HG02981 (cell line): ENCODE data around the gene SIGLEC10.

ENCODE experiments used
- ATAC-seq: cut with Tn5 transposase; IDR thresholded peaks from one replicate; pipeline ENCODE4 v1.9.1; 2021; ENCODE audit warnings: mild to moderate bottlenecking, moderate library complexity; ENCODE audit not compliant: unreplicated experiment

The SIGLEC10 gene

DNA sequence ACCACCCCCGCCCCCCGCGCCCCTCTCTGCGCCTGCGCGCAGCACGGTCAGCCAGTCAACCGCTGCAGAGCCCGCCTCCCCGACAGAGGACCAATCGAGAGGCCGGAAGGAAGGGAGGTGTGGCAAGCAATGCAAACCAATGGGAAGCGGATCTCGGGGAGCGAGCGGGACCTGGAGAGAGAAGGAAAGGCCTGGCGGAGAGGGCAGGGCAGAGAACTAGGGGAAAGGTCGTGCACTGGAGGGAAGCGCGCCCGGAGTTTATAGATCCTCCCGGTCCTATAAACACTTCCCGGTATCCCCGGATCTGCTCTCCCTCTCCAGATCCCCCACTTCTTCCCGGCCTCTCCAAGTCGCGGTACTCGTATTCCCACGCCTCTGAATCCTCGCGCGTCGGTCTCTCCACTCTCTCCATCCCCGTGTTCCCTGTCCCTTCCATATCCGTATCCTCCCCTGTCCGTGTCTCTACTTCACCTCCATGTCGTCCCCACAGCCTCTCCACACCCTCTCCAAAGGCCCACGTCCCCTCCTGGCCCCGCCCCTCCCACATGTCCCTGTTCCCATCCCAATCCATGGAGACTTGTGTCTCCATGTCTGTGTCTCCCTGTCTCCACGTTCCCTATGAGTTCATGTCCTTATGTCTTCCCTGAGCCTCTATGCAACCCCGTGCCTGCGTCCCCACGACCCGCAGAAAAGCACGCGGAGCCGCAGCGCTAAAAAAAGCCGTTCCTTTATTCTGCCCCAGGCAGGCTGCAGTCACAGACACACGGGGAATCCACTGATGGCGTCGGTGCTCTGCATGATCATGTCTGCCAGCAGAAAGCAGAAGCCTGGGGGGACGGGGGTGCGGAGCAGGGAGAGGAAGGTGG, 50.8 kb downstream of the SIGLEC10 start:
- ATAC-seq = no peak

DNA sequence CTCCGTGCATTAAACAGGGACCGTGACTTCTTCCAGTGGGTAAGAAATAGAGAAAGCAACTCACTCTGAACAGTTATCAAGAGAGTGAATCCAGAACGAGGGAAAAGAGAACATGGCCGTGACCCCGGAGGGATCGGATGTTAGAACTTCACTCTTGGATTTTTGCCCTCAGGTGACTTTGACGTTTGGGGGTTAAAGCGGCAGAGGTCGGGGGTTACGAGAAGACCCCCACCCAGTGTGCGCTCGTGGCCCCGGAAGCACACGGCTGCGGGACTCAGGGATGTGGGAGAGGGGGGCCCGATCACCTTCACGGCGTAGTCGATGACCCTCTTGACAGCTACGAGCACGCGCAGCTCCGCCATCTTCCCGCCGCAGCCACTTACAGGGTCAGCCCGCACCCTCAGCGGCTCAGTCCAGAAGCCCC, 51.5 kb downstream of the SIGLEC10 start, which contains the start of gene ETFB:
Gene ETFB (minus strand): TSS at position 424 of the 424 bp plus-strand sequence. CDS start 62 bp downstream, at position 362.
- ATAC-seq = no peak

DNA sequence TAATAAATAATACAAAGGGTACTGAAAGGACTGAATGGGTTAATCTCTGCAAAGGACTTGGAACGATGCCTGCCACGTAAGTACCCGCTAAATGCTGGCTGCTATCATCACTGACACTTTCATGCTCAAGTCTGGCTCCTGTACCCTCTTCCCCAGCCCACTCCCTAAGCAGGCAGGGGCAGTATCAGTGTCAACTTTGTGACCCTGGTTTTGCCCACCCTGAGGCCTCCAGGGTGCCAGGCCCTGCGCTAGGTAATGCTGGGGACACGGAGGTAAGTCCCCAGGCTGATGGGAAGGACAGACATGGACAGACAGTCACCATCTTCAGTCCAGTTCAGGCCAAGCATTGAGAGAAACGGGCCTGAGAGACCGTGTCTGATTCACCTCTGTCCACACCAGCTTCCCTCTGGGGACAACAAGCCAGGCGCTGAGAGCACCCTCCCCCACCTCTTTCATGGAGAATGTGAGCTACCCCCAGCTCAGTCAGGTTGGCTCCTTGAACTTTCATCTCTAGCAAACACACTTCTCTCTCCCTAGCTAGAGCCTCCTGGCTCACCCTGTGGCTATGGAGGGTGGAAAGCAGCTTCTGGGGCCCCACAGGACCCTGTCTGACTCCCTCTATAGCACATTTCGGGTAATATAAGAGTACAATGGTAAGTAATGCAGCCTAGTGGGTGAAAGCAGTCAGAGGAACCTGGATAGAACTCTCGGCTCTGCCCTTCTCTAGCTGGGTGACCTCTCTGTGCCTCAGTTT, 52.1 kb downstream of the SIGLEC10 start:
- ATAC-seq = no peak

DNA sequence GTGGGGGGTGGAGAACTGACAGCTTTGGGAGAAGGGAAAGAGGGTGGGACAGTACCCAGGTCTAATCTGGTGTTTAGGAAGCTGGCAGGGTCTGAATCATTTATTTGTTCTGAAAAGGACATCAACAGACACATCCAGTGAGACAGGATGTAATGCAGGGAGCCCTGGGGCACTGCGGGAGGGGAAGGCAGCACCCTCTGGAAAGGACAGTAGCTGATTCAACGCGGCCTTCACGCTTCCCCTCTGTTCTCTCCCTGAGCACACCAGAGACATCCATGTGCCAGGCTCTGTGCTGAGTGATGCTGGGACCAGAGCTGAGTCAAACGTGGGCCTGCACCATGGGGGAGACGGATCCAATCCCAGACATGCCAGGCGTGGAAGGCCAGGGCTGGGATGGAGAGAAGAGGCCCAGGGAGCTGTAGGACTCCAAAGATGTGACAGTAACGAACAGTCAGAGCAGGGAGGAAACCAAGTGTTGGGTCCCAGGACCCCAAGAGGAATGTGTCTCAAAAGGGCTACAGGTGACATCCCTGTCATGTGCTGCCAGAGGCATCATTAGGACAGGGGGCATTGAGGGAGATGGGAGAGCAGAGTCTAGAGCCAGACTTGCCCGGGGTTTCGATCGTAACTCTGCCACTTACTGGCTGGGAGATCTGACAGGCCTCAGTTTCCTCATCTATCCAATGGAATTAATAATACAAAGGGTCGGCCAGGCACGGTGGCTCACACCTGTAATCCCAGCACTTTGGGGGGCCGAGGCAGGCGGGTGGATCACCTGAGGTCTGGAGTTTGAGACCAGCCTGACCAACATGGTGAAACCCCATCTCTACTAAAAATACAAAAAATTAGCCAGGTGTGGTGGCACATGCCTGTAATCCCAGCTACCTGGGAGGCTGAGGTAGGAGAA, 53.0 kb downstream of the SIGLEC10 start:
- no peak for ATAC-seq

DNA sequence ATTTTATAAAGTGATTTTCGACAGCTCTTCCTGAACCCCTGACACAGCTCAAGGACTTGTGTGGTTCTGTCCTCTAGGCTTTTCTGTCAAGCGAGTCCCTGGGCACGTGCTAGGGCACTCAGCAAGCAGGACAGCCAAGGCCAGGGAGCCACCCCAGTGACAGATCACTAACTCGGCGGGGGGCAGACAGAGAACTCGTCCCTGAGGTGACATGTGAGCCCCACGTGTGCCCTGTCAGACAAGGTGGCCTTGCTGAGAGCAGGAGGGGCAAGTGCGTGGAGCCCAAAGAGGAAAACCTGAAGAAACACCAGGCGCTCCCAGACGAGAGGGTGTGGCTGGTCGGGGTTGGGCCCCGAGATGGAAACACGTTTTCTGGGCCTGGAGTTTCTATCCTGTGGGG, 56.2 kb downstream of the SIGLEC10 start:
- ATAC-seq = no peak
